LNCaP clone FGC (cell line): ENCODE data around the gene KIF3A.

Experiments used
- DNase-seq: peaks from one replicate; pipeline ENCODE4 v3.0.0-alpha.2; 2011; ENCODE audit warnings: low read depth
- H3K4me3 ChIP-seq: 2 replicates; pipeline ENCODE4 v1.5.1; 2011; ENCODE audit warnings: mild to moderate bottlenecking, low read depth, low read length, control low read depth
- CTCF ChIP-seq: IDR thresholded peaks from 2 replicates; pipeline ENCODE4 v1.5.1; 2012; ENCODE audit warnings: mild to moderate bottlenecking; ENCODE audit not compliant: control insufficient read depth, insufficient read depth; ENCODE audit errors: extremely low read depth

The KIF3A gene

DNA sequence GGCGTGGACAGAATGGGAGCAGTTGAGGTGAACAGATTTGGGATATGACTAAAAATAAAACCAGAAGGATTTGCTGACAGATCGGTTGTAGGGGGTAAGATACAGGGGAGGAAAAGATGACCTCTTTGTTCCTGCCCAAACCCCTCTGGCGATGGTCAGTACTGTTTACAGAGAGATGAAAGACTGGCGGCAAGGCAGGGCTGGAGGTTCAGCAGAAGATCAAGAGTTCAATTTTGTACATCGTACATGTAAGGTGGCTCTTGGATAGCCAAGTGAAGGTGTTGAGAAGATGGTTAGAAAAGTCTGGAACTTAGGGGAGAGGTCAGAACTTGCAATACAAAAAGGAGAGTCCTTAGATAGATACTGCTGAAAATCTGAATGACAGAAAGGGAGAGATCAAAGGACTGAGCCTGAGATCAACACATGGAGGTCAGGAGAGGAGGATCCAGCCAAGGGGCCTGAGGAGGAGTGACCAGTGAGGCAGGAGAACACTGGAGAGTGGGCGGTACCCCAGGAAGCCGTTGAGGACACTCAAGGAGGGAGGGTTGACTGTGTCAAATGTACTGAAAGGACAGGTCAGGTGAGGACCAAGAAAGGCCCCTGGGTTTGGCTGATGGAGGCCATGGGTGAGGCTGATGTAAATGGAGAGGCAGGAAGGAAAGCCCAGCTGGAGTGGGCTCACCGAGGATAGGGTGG is 56.4 kb downstream of the KIF3A start:
- DNase-seq: no peak
- no peak for TF ChIP-seq CTCF
- no peak overlapping the region for H3K4me3 ChIP-seq

DNA sequence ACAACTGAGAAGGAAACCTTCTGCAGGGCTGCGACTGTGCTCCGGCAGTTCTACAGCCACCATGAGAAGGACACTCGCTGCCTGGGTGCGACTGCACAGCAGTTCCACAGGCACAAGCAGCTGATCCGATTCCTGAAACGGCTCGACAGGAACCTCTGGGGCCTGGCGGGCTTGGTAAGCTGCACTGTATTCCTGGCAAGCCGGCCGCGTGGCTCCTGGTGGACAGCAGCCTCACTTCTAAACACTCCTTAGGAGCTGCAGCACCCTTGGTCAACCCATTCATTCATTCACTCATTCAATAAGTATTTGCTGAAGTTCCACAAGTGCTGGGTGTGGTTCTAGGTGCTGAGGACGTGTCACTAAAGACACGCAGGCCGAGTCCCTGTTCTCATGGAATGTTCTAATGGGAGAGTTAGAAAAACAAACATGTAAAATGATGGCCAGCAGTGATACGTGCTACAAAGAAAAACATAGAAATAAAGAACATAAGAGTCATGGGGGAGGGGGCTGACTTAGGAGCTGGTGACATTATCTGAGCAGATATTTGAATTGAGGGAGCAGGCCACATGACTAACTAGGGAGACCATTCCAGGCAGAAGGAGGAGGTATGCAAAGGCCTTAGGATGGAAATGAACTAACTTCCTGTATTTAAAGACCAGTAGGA is 57.5 kb downstream of the KIF3A start:
- H3K4me3 ChIP-seq: no peak overlapping the region
- no peak for DNase-seq
- no peak for TF ChIP-seq CTCF

DNA sequence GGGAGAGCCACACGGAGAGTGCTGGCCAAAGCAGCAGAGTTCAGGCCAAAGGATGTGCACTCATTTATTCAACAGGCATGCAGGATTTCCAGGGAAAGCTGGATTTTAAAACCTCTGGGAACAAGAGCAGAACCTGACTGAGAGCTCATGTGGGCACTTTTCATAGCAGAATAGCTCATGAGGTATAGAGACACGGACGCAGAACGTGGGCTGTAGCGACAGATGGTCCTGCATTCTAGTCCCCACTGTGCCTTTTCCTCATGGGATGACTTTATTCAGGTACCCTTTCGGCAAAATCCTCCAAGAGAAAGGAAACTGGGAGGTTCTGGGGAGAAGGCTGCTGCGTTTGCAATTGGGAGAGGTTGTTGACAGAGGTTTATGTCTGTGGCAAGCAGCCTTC is 58.2 kb downstream of the KIF3A start:
- no peak for TF ChIP-seq CTCF
- DNase-seq: no peak
- no peak overlapping the region for H3K4me3 ChIP-seq

DNA sequence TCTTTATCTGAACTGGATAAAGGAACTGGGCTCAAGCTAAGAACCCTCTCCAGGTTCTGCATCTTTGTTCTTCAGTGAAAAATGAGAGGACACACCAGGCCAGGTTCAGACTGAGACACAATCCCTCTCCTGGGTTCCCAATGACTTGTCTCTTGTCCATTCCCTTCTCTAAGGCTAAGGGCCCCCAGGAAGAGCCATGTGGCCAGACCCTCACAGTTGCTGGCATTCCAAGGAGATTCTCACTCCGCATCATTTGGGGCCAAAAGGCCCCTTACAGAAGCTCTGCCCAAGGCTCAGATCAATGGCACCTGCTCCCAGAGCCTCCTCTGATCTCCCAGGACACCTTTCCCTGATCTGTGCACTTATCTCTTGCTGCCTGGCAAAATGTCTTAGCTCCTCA is 58.6 kb downstream of the KIF3A start:
- no peak for DNase-seq
- no peak for TF ChIP-seq CTCF
- H3K4me3 ChIP-seq: no peak overlapping the region

GRCh38 chr5:132677682-132678400 is 59.5 kb downstream of the KIF3A start:
- no peak overlapping the region for H3K4me3 ChIP-seq
- no peak for TF ChIP-seq CTCF
- no peak for DNase-seq

GRCh38 chr5:132677191-132677590 is 60.2 kb downstream of the KIF3A start:
- no peak for TF ChIP-seq CTCF
- no peak for DNase-seq

More at GRCh38 chr5:132677191-132677590, 60.2 kb downstream of the KIF3A start:
- H3K4me3 ChIP-seq: no peak overlapping the region
